ENCODE data around the gene SMIM24.

The SMIM24 gene

GRCh38 chr19:3515891-3516422 is 35.6 kb upstream of the SMIM24 start:
- H3K27me3 ChIP-seq (replicated peaks; ENCODE audit: insufficient read depth, low read length), result no peaks in the 10 kb centered on the region
- TF ChIP-seq EZH2phosphoT487 (IDR thresholded peaks at IDR 0.05; ENCODE audit: low read length), result no peak
- H3F3A ChIP-seq (ENCODE audit: insufficient read depth, low read length), result no peaks in the 10 kb centered on the region
- no peak overlapping the region for H3K27ac ChIP-seq (ENCODE audit: low read length)
- DNase-seq, result no peak
- H3K9ac ChIP-seq (ENCODE audit: low read length), result no peak overlapping the region
- 0 out of 2 replicates have a peak, but pooled peaks cover under 1% of the 10 kb centered on the region for H3K36me3 ChIP-seq (replicated peaks; ENCODE audit: insufficient read depth, low read length)
- H3K9me3 ChIP-seq (replicated peaks; ENCODE audit: insufficient read depth, low read length), result no peaks in the 10 kb centered on the region
- no peaks in the 10 kb centered on the region for H3K4me1 ChIP-seq (ENCODE audit: low read length)
- H2AFZ ChIP-seq (ENCODE audit: low read length), result no peak overlapping the region
- no peaks in the 10 kb centered on the region for H3K9me2 ChIP-seq (replicated peaks; ENCODE audit: insufficient read depth, low read length)
- peaks cover 100% of the 10 kb centered on the region for H3K79me2 ChIP-seq (ENCODE audit: low read length)
- H3K4me3 ChIP-seq (ENCODE audit: low read length), result no peak overlapping the region
- no peaks in the 10 kb centered on the region for H4K20me1 ChIP-seq (ENCODE audit: insufficient read depth, low read length)
- no peak overlapping the region for H3K4me2 ChIP-seq (ENCODE audit: low read depth, low read length)

DNA sequence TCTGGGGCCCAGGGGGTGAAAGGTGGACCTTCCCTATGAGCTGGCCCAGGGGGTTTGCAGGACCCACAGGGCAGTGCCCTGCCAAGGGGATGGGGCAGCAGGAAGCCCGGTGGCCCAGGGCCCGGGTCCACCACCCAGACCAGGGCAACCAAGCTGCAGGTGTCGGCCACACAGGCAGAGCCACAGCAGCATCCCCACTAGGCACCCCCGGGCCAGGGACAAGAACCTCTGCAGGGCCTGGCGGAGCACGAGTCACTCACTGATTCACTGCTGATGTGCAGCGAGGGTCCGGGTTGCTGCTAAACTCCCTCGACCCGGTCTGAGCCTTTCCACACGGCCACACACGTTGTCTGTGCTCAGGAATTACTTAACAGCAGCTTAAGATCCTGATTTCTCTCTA is 34.6 kb upstream of the SMIM24 start:
- H3K9ac ChIP-seq (ENCODE audit: low read length), result no peak overlapping the region
- no peaks in the 10 kb centered on the region for H3K36me3 ChIP-seq (replicated peaks; ENCODE audit: insufficient read depth, low read length)
- no peaks in the 10 kb centered on the region for H4K20me1 ChIP-seq (ENCODE audit: insufficient read depth, low read length)
- H3K9me3 ChIP-seq (replicated peaks; ENCODE audit: insufficient read depth, low read length), result no peaks in the 10 kb centered on the region
- no peak for DNase-seq
- peaks cover 100% of the 10 kb centered on the region for H3K79me2 ChIP-seq (ENCODE audit: low read length)
- H3K27me3 ChIP-seq (replicated peaks; ENCODE audit: insufficient read depth, low read length), result no peaks in the 10 kb centered on the region
- no peak overlapping the region for H3K4me3 ChIP-seq (ENCODE audit: low read length)
- no peak overlapping the region for H2AFZ ChIP-seq (ENCODE audit: low read length)
- no peaks in the 10 kb centered on the region for H3K4me1 ChIP-seq (ENCODE audit: low read length)
- H3F3A ChIP-seq (ENCODE audit: insufficient read depth, low read length), result no peaks in the 10 kb centered on the region
- H3K27ac ChIP-seq (ENCODE audit: low read length), result no peak overlapping the region
- H3K4me2 ChIP-seq (ENCODE audit: low read depth, low read length), result no peak overlapping the region
- H3K9me2 ChIP-seq (replicated peaks; ENCODE audit: insufficient read depth, low read length), result no peaks in the 10 kb centered on the region
- TF ChIP-seq CTCF (IDR thresholded peaks at IDR 0.05; ENCODE audit: low read length) (no peak), EZH2phosphoT487 (IDR thresholded peaks at IDR 0.05; ENCODE audit: low read length) (no peak), EZH2 (optimal IDR thresholded peaks at IDR 0.05; ENCODE audit: low read depth, low read length) (no peak)

GRCh38 chr19:3513229-3514140 is 33.2 kb upstream of the SMIM24 start:
- no peak for DNase-seq
- no peak for TF ChIP-seq EZH2 (optimal IDR thresholded peaks at IDR 0.05; ENCODE audit: low read depth, low read length)
- TF ChIP-seq CTCF (IDR thresholded peaks at IDR 0.05; ENCODE audit: low read length), result no peak
- no peak for TF ChIP-seq EZH2phosphoT487 (IDR thresholded peaks at IDR 0.05; ENCODE audit: low read length)
- Histone ChIP-seq H3K9ac (ENCODE audit: low read length) (no peak overlapping the region), H3K4me2 (ENCODE audit: low read depth, low read length) (no peak overlapping the region), H3K79me2 (ENCODE audit: low read length) (peaks cover 100% of the 10 kb centered on the region), H3K27me3 (replicated peaks; ENCODE audit: insufficient read depth, low read length) (no peaks in the 10 kb centered on the region), H4K20me1 (ENCODE audit: insufficient read depth, low read length) (no peaks in the 10 kb centered on the region), H3K9me3 (replicated peaks; ENCODE audit: insufficient read depth, low read length) (no peaks in the 10 kb centered on the region), H3K9me2 (replicated peaks; ENCODE audit: insufficient read depth, low read length) (no peaks in the 10 kb centered on the region), H2AFZ (ENCODE audit: low read length) (no peak overlapping the region), H3K36me3 (replicated peaks; ENCODE audit: insufficient read depth, low read length) (no peaks in the 10 kb centered on the region), H3F3A (ENCODE audit: insufficient read depth, low read length) (no peaks in the 10 kb centered on the region), H3K4me3 (ENCODE audit: low read length) (no peak overlapping the region), H3K27ac (ENCODE audit: low read length) (no peak overlapping the region), H3K4me1 (ENCODE audit: low read length) (no peaks in the 10 kb centered on the region)
